Endodermal cell (in vitro differentiated cells): ENCODE measurements around the gene SIN3B. TPM values are rescaled to one million over a fixed set of nuclear protein-coding genes. Genes with fewer than 3 reads are reported as not detected.

ENCODE experiments used
- DNase-seq: peaks from one replicate; pipeline ENCODE4 v3.0.0-alpha.2; 2017
- H3K27ac ChIP-seq: 2 replicates; pipeline ENCODE4 v1.5.1; 2013; ENCODE audit warnings: mild to moderate bottlenecking, low read depth, low read length, moderate library complexity
- H3K27me3 ChIP-seq: 2 replicates; pipeline ENCODE4 v1.6.1; 2013; ENCODE audit warnings: mild to moderate bottlenecking, low read length, moderate library complexity; ENCODE audit not compliant: insufficient read depth, control insufficient read depth, poor library complexity, severe bottlenecking
- H3K36me3 ChIP-seq: 2 replicates; pipeline ENCODE4 v1.7.0; 2013; ENCODE audit warnings: mild to moderate bottlenecking, low read length, moderate library complexity; ENCODE audit not compliant: control insufficient read depth, insufficient read depth
- H3K4me1 ChIP-seq: one replicate; pipeline ENCODE4 v1.7.0; 2013; ENCODE audit warnings: low read length; ENCODE audit not compliant: control insufficient read depth, insufficient read depth
- H3K4me3 ChIP-seq: 2 replicates; pipeline ENCODE4 v1.5.1; 2013; ENCODE audit warnings: mild to moderate bottlenecking, low read length, moderate library complexity
- H3K9ac ChIP-seq: 2 replicates; pipeline ENCODE4 v1.6.1; 2013; ENCODE audit warnings: mild to moderate bottlenecking, low read length, moderate library complexity; ENCODE audit not compliant: poor library complexity, severe bottlenecking; ENCODE audit errors: extremely low read depth
- H3K9me3 ChIP-seq: 2 replicates; pipeline ENCODE4 v1.6.1; 2013; ENCODE audit warnings: mild to moderate bottlenecking, low read length, moderate library complexity; ENCODE audit not compliant: control insufficient read depth
- H3K27ac Mint-ChIP-seq: 2 replicates; pipeline ENCODE4 v1.8.0; 2020; ENCODE audit warnings: mixed read lengths
- H3K27me3 Mint-ChIP-seq: 2 replicates; pipeline ENCODE4 v1.8.0; 2021; ENCODE audit warnings: mild to moderate bottlenecking, mixed read lengths; ENCODE audit not compliant: insufficient read depth
- H3K36me3 Mint-ChIP-seq: 2 replicates; pipeline ENCODE4 v1.8.0; 2020; ENCODE audit warnings: low read depth, mixed read lengths
- H3K4me1 Mint-ChIP-seq: 2 replicates; pipeline ENCODE4 v1.8.0; 2020; ENCODE audit warnings: mixed read lengths
- H3K4me3 Mint-ChIP-seq: 2 replicates; pipeline ENCODE4 v1.8.0; 2020; ENCODE audit warnings: mild to moderate bottlenecking, moderate library complexity, mixed read lengths
- H3K9me3 Mint-ChIP-seq: 2 replicates; pipeline ENCODE4 v1.8.0; 2020; ENCODE audit warnings: mild to moderate bottlenecking, mixed read lengths
- CTCF ChIP-seq: fragments of 200-600 bp; sonication (generic); conservative IDR thresholded peaks from 2 replicates; pipeline ENCODE4 v1.5.0; 2021; ENCODE audit warnings: antibody characterized with exemption, mild to moderate bottlenecking
- WGBS, 2 experiments: methylation state at CpG; one replicate each; pipeline versions ENCODE4 v1.1.5 to v1.1.7; 2013; ENCODE audit warnings: missing lambda C conversion rate in 2 of 2, mixed read lengths in 1 of 2; ENCODE audit not compliant: insufficient coverage in 1 of 2, insufficient read length in 1 of 2; 5-methylcytosine and 5-hydroxymethylcytosine counted together
- total RNA-seq, 2 donors: library from RNA; stranded (reverse); fragmentation: NEBNext Ultra II Directional in 1 of 2; extraction: Animal tissue kit (Norgen Biotek cat#: 25700) in 1 of 2; gene quantifications; 2 replicates in 1 of 2; 3 replicates in 1 of 2; pipeline ENCODE4 v1.2.1, GENCODE V29; 2021

The SIN3B gene
- total RNA-seq, 2 donors from 2014 or later = 68.0 to 78.4 TPM

DNA sequence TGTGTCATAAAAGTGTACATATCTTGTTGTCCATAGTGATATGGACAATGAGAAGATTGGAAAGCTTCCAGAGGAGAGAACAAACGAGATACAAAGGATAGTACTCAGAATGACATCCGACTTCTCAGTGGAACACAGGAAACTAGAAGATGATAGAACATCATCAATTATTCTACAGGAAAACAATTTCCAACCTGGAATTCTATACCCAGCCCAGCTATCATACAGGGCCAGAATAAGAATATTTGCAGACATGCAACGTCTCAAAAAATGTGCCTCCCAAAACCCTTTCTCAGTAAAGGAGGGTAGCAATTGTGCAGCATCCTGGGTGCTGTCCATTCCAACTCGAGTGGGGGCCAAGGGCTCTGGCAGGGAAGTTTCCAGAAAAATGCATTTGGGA lies 83.6 kb downstream of the SIN3B start:
- Mint-ChIP-seq H3K4me3 (no peak overlapping the region), H3K9me3 (peaks cover 42% of the 10 kb centered on the region), H3K36me3 (peaks cover 15% of the 10 kb centered on the region), H3K27me3 (peaks cover 2% of the 10 kb centered on the region), H3K4me1 (no peaks in the 10 kb centered on the region), H3K27ac (no peak overlapping the region)
- Histone ChIP-seq H3K9ac (no peak overlapping the region), H3K36me3 (no peaks in the 10 kb centered on the region), H3K27me3 (no peaks in the 10 kb centered on the region), H3K27ac (no peak overlapping the region), H3K4me1 (no peaks in the 10 kb centered on the region), H3K4me3 (no peak overlapping the region), H3K9me3 (peaks cover 16% of the 10 kb centered on the region)
- TF ChIP-seq CTCF = no peak
- DNase-seq = no peak
- WGBS, 2 experiments = 80 to 98% methylated on average over 4 of the region's 4 CpGs

- Histone ChIP-seq H3K4me3 (no peak overlapping the region), H3K36me3 (no peaks in the 10 kb centered on the region), H3K27me3 (no peaks in the 10 kb centered on the region), H3K27ac (no peak overlapping the region), H3K9ac (no peak overlapping the region), H3K4me1 (no peaks in the 10 kb centered on the region), H3K9me3 (peaks cover 16% of the 10 kb centered on the region)
- no peak for TF ChIP-seq CTCF
- H3K4me3 Mint-ChIP-seq = no peak overlapping the region
- peaks cover 2% of the 10 kb centered on the region for H3K27me3 Mint-ChIP-seq
- H3K36me3 Mint-ChIP-seq = peaks cover 19% of the 10 kb centered on the region
- H3K9me3 Mint-ChIP-seq = peaks cover 47% of the 10 kb centered on the region
- WGBS, 2 experiments = 90 to 93% methylated on average over 7 to 11 of the region's 11 CpGs
- DNase-seq = no peak
- no peak overlapping the region for H3K27ac Mint-ChIP-seq
- H3K4me1 Mint-ChIP-seq = no peaks in the 10 kb centered on the region
Measured at GRCh38 chr19:16914421-16914820, 85.2 kb downstream of the SIN3B start.

- 64 to 73% methylated on average over 2 to 3 of the region's 3 CpGs for WGBS, 2 experiments
- Mint-ChIP-seq H3K4me1 (no peaks in the 10 kb centered on the region), H3K27ac (no peak overlapping the region), H3K4me3 (no peak overlapping the region), H3K27me3 (peaks cover 2% of the 10 kb centered on the region), H3K36me3 (peaks cover 24% of the 10 kb centered on the region), H3K9me3 (peaks cover 52% of the 10 kb centered on the region)
- no peak overlapping the region for H3K9ac ChIP-seq
- no peaks in the 10 kb centered on the region for H3K27me3 ChIP-seq
- TF ChIP-seq CTCF = no peak
- H3K4me1 ChIP-seq = no peaks in the 10 kb centered on the region
- DNase-seq = no peak
- no peak overlapping the region for H3K27ac ChIP-seq
- H3K9me3 ChIP-seq = peaks cover 16% of the 10 kb centered on the region
- H3K4me3 ChIP-seq = no peak overlapping the region
- H3K36me3 ChIP-seq = no peaks in the 10 kb centered on the region
Measured at GRCh38 chr19:16915135-16915534, 85.9 kb downstream of the SIN3B start.
